ENCODE results near the gene PRR16.

PRR16 gene

GRCh38 chr5:120586646-120587045 is 122.5 kb downstream of the PRR16 start:
- no peak for ATAC-seq

DNA sequence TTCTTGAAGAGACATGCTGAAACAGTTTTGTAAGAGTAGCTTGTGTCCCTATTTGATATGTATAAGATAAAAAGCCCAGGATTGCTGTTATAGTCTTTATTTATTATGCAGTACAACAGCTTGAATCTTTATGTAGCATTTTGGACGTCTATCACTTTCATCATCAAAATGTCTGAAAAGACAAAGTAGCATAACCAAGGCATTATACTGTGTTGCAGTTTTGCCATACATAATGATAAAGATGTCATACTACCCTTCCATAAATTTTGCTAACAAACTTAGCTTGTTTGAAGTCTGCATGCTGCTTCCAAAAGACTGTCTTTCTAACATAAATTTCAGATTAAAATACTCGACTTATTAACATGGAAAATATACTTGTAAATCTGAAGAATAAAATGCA is 127.8 kb downstream of the PRR16 start:
- TF ChIP-seq OSR1 (CRISPR knock-in tag; IDR thresholded peaks at IDR 0.05) (no peak), RARB (CRISPR knock-in tag; IDR thresholded peaks at IDR 0.05) (no peak), BACH2 (CRISPR knock-in tag; IDR thresholded peaks at IDR 0.05; ENCODE audit: borderline replicate concordance) (no peak), TOX (CRISPR knock-in tag; IDR thresholded peaks at IDR 0.05; ENCODE audit: borderline replicate concordance) (no peak), GLIS3 (CRISPR knock-in tag; IDR thresholded peaks at IDR 0.05) (no peak), PPARA (CRISPR knock-in tag; IDR thresholded peaks at IDR 0.05; ENCODE audit: borderline replicate concordance) (no peak), ARNTL (CRISPR knock-in tag; IDR thresholded peaks at IDR 0.05; ENCODE audit: borderline replicate concordance, low read depth) (no peak), ISL1 (CRISPR knock-in tag; IDR thresholded peaks at IDR 0.05) (no peak), ZFP30 (CRISPR knock-in tag; IDR thresholded peaks at IDR 0.05) (no peak), CSDC2 (CRISPR knock-in tag; IDR thresholded peaks at IDR 0.05) (no peak), SNAI2 (CRISPR knock-in tag; IDR thresholded peaks at IDR 0.05) (no peak), ESRRG (CRISPR knock-in tag; IDR thresholded peaks at IDR 0.05) (no peak), CREB5 (CRISPR knock-in tag; IDR thresholded peaks at IDR 0.05; ENCODE audit: low read depth) (no peak), PATZ1 (CRISPR knock-in tag; IDR thresholded peaks at IDR 0.05; ENCODE audit: borderline replicate concordance) (no peak), ZNF565 (CRISPR knock-in tag; conservative IDR thresholded peaks at IDR 0.05; ENCODE audit: low read depth) (no peak), ZNF8 (CRISPR knock-in tag; IDR thresholded peaks at IDR 0.05) (no peak)
- TF ChIP-seq, protein P1, sequence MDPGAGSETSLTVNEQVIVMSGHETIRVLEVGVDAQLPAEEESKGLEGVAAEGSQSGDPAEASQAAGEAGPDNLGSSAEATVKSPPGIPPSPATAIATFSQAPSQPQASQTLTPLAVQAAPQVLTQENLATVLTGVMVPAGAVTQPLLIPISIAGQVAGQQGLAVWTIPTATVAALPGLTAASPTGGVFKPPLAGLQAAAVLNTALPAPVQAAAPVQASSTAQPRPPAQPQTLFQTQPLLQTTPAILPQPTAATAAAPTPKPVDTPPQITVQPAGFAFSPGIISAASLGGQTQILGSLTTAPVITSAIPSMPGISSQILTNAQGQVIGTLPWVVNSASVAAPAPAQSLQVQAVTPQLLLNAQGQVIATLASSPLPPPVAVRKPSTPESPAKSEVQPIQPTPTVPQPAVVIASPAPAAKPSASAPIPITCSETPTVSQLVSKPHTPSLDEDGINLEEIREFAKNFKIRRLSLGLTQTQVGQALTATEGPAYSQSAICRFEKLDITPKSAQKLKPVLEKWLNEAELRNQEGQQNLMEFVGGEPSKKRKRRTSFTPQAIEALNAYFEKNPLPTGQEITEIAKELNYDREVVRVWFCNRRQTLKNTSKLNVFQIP (CRISPR knock-in tag; IDR thresholded peaks at IDR 0.05; ENCODE audit: borderline replicate concordance, low read depth), result no peak
- TF ChIP-seq, protein P2, sequence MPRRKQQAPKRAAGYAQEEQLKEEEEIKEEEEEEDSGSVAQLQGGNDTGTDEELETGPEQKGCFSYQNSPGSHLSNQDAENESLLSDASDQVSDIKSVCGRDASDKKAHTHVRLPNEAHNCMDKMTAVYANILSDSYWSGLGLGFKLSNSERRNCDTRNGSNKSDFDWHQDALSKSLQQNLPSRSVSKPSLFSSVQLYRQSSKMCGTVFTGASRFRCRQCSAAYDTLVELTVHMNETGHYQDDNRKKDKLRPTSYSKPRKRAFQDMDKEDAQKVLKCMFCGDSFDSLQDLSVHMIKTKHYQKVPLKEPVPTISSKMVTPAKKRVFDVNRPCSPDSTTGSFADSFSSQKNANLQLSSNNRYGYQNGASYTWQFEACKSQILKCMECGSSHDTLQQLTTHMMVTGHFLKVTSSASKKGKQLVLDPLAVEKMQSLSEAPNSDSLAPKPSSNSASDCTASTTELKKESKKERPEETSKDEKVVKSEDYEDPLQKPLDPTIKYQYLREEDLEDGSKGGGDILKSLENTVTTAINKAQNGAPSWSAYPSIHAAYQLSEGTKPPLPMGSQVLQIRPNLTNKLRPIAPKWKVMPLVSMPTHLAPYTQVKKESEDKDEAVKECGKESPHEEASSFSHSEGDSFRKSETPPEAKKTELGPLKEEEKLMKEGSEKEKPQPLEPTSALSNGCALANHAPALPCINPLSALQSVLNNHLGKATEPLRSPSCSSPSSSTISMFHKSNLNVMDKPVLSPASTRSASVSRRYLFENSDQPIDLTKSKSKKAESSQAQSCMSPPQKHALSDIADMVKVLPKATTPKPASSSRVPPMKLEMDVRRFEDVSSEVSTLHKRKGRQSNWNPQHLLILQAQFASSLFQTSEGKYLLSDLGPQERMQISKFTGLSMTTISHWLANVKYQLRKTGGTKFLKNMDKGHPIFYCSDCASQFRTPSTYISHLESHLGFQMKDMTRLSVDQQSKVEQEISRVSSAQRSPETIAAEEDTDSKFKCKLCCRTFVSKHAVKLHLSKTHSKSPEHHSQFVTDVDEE (CRISPR knock-in tag; IDR thresholded peaks at IDR 0.05), result no peak
- no peak for ATAC-seq

More at GRCh38 chr5:120586646-120587045, 122.5 kb downstream of the PRR16 start:
- no peak for TF ChIP-seq CSDC2 (CRISPR knock-in tag; IDR thresholded peaks at IDR 0.05)

DNA sequence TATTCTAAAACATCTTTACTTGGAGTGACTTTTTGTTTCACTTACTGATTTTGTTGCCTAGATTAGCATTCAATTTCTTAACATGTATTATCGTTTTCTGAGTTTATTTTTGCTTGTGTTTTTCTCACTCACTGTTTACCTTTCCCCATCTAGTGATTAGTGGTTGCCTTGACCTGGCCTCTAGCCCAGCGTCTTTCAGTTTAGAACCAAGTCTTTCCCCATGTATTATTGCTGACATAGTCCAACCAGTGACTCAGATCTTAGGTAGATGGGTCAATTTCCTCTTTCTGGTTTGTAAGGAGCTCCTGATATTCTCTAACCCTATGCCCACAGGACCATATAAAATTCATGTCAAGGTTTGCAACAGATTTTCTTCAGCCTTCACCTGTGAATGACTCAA is 135.5 kb downstream of the PRR16 start:
- ATAC-seq, result peak; percentile 37; the same call in 1 of the 3 replicates
- TF ChIP-seq BACH2 (CRISPR knock-in tag; IDR thresholded peaks at IDR 0.05; ENCODE audit: borderline replicate concordance), result no peak
- no peak for TF ChIP-seq ZC3H10 (CRISPR knock-in tag; IDR thresholded peaks at IDR 0.05)
- TF ChIP-seq TOX (CRISPR knock-in tag; IDR thresholded peaks at IDR 0.05; ENCODE audit: borderline replicate concordance), result no peak
- TF ChIP-seq ZNF565 (CRISPR knock-in tag; conservative IDR thresholded peaks at IDR 0.05; ENCODE audit: low read depth), result no peak
- no peak for TF ChIP-seq PATZ1 (CRISPR knock-in tag; IDR thresholded peaks at IDR 0.05; ENCODE audit: borderline replicate concordance)
- TF ChIP-seq, protein P1 (CRISPR knock-in tag; IDR thresholded peaks at IDR 0.05; ENCODE audit: borderline replicate concordance, low read depth), result no peak
- no peak for TF ChIP-seq RARB (CRISPR knock-in tag; IDR thresholded peaks at IDR 0.05)
- no peak for TF ChIP-seq ZFP30 (CRISPR knock-in tag; IDR thresholded peaks at IDR 0.05)
